Peyer's patch (tissue), 4 donors: ENCODE results near the gene CACNA1G.

Experiments used
- POLR2A ChIP-seq, 2 donors: fragments of 450-650 bp; IDR thresholded peaks; one replicate each; pipeline ENCODE4 v1.5.1; 2017; ENCODE audit warnings: antibody characterized with exemption in 2 of 2, mild to moderate bottlenecking in 2 of 2, moderate library complexity in 2 of 2
- TF ChIP-seq, protein P1 (sequence below), 6 experiments: fragments of 450-650 bp in 4 of 6; fragments of 200-600 bp in 2 of 6; sonication (generic) in 1 of 6; IDR thresholded peaks; one replicate each; pipeline ENCODE4 v1.5.1; 2017 to 2019; ENCODE audit warnings: antibody characterized with exemption in 6 of 6, mild to moderate bottlenecking in 3 of 6, moderate library complexity in 1 of 6

DNA sequence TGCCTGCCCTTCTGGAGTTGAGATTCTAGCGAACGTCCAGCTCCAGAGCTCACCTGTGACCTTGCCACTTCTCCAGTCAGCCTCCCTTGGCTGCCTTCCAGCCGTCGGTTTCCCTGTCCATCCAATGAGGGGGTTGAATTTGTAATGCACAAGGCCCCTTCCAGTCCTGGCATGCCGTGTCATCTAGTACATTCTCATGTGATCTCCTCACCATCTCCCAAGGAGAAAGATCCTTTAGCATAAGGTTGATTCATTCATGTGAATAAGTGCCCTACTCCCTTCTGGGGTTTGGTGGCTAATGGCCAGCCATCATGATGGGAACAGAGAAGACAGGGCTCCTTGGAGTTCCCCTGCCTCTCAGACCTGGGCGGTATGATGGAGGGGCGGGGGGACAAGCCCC, 55.3 kb downstream of the CACNA1G start:
- TF ChIP-seq, protein P1, sequence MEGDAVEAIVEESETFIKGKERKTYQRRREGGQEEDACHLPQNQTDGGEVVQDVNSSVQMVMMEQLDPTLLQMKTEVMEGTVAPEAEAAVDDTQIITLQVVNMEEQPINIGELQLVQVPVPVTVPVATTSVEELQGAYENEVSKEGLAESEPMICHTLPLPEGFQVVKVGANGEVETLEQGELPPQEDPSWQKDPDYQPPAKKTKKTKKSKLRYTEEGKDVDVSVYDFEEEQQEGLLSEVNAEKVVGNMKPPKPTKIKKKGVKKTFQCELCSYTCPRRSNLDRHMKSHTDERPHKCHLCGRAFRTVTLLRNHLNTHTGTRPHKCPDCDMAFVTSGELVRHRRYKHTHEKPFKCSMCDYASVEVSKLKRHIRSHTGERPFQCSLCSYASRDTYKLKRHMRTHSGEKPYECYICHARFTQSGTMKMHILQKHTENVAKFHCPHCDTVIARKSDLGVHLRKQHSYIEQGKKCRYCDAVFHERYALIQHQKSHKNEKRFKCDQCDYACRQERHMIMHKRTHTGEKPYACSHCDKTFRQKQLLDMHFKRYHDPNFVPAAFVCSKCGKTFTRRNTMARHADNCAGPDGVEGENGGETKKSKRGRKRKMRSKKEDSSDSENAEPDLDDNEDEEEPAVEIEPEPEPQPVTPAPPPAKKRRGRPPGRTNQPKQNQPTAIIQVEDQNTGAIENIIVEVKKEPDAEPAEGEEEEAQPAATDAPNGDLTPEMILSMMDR (IDR thresholded peaks at IDR 0.05): no peak
- no peak for TF ChIP-seq POLR2A (IDR thresholded peaks at IDR 0.05)
